ENCODE data around the gene GRAP. TPM values are rescaled to one million over a fixed set of nuclear protein-coding genes. Genes with fewer than 3 reads are reported as not detected.
"Not testable (repeated sequence)": the region's sequence is repeated elsewhere in the genome, so short reads cannot be mapped to it uniquely, and the experiment has no call there.

GRAP gene
- total RNA-seq, 1 donor, result not detected

GRCh38 chr17:19024101-19025078, 22.4 kb downstream of the GRAP start:
- TF ChIP-seq CTCF (IDR thresholded peaks at IDR 0.05; ENCODE audit: insufficient read depth, low read depth, low read length), result no peak
- no peak for DNase-seq (ENCODE audit: low read depth)

GRCh38 chr17:19023209-19023999, 23.4 kb downstream of the GRAP start:
- DNase-seq (ENCODE audit: low read depth), result no peak
- H3K4me3 ChIP-seq (ENCODE audit: low read depth, low read length), result no peak overlapping the region
- no peak for TF ChIP-seq CTCF (IDR thresholded peaks at IDR 0.05; ENCODE audit: insufficient read depth, low read depth, low read length)

More at GRCh38 chr17:19024101-19025078, 22.4 kb downstream of the GRAP start:
- H3K4me3 ChIP-seq (ENCODE audit: low read depth, low read length), result no peak overlapping the region

- TF ChIP-seq CTCF (IDR thresholded peaks at IDR 0.05; ENCODE audit: insufficient read depth, low read depth, low read length), result no peak
- DNase-seq (ENCODE audit: low read depth), result no peak
- no peak overlapping the region for H3K4me3 ChIP-seq (ENCODE audit: low read depth, low read length)
Measured at GRCh38 chr17:19022747-19023146, 24.0 kb downstream of the GRAP start.

GRCh38 chr17:19022128-19022527, 24.6 kb downstream of the GRAP start:
- DNase-seq (ENCODE audit: low read depth), result no peak
- no peak for TF ChIP-seq CTCF (IDR thresholded peaks at IDR 0.05; ENCODE audit: insufficient read depth, low read depth, low read length)
- no peak overlapping the region for H3K4me3 ChIP-seq (ENCODE audit: low read depth, low read length)

GRCh38 chr17:19021622-19022083, 25.1 kb downstream of the GRAP start:
- H3K4me3 ChIP-seq (ENCODE audit: low read depth, low read length), result no peak overlapping the region
- no peak for DNase-seq (ENCODE audit: low read depth)
- no peak for TF ChIP-seq CTCF (IDR thresholded peaks at IDR 0.05; ENCODE audit: insufficient read depth, low read depth, low read length)

GRCh38 chr17:19021011-19021621, 25.6 kb downstream of the GRAP start:
- not testable (repeated sequence) for DNase-seq (ENCODE audit: low read depth); H3K4me3 ChIP-seq (ENCODE audit: low read depth, low read length)

Measured in fibroblast of villous mesenchyme (primary cell).